H1 (cell line): ENCODE data around the gene BIN1. TPM values are rescaled to one million over a fixed set of nuclear protein-coding genes. Genes with fewer than 3 reads are reported as not detected.

Experiments used
- SAP30 ChIP-seq: fragments of 300-600 bp; sonication (generic); IDR thresholded peaks from 2 replicates; pipeline ENCODE4 v1.7.1; 2012; ENCODE audit warnings: low read length, moderate library complexity, mild to moderate bottlenecking, inconsistent platforms; ENCODE audit not compliant: insufficient read depth, insufficient replicate concordance
- SIN3A ChIP-seq, 2 experiments: IDR thresholded peaks in 1 of 2; conservative IDR thresholded peaks in 1 of 2; 2 replicates each; pipeline ENCODE4 v1.6.1; 2011 to 2012; ENCODE audit warnings: low read length in 2 of 2, improper control_type of control experiment in 1 of 2, low read depth in 1 of 2, mild to moderate bottlenecking in 1 of 2
- TEAD4 ChIP-seq: IDR thresholded peaks from 2 replicates; pipeline ENCODE4 v1.6.1; 2012; ENCODE audit warnings: low read depth, low read length, inconsistent platforms, mixed read lengths
- polyA plus RNA-seq, 7 experiments: library from polyadenylated mRNA; depleted of rRNA in 3 of 7; stranded (reverse) in 5 of 7; unstranded in 2 of 7; fragments of >200 nt in 5 of 7; fragments of 200-250 nt in 2 of 7; gene quantifications; 1 replicate in 5 of 7; 2 replicates in 1 of 7; 4 replicates in 1 of 7; pipeline versions ENCODE4 v1.2.1 to v1.2.3, GENCODE V29; 2011 to 2013; ENCODE audit warnings: missing spikeins in 2 of 7, mixed read lengths in 2 of 7
- total RNA-seq: library from RNA; stranded (reverse); fragmentation: NEBNext Ultra II Directional; extraction: Animal tissue kit (Norgen Biotek cat#: 25700); gene quantifications from 2 replicates; pipeline ENCODE4 v1.2.1, GENCODE V29; 2021

The BIN1 gene
- total and polyA plus RNA-seq, 2 of the 8 experiments (the other 6 are each of a cell fraction or from before 2014, with no cell fraction given), result 23.6 to 35.6 TPM

GRCh38 chr2:127101756-127102477 is 5.0 kb downstream of the BIN1 start (continued):
- TF ChIP-seq SAP30, result no peak
- TF ChIP-seq TEAD4, result no peak
- no peak for TF ChIP-seq SIN3A (conservative IDR thresholded peaks at IDR 0.05 in 1 of 2, IDR thresholded peaks at IDR 0.05 in 1 of 2; ENCODE audit: low read depth in 1 of 2, low read length in 2 of 2)
